Kidney (tissue), 14 donors: Measurements from ENCODE around the gene HDHD3. TPM values are rescaled to one million over a fixed set of nuclear protein-coding genes. Genes with fewer than 3 reads are reported as not detected.

Experiments
- DNase-seq, 5 donors: peaks; one replicate each; pipeline ENCODE4 v3.0.0-alpha.2; 2013 to 2020
- FAIRE-seq: peaks from 2 replicates; lab custom pipeline; 2012; peaks lifted over from hg19 to GRCh38; lab: Jason Lieb, UNC
- H3K27ac ChIP-seq, 2 donors: one replicate each; pipeline ENCODE4 v1.7.0; 2013; ENCODE audit warnings: low read depth in 2 of 2, low read length in 2 of 2, inconsistent platforms in 1 of 2
- H3K27me3 ChIP-seq: one replicate; pipeline ENCODE4 v1.7.1; 2013; ENCODE audit warnings: low read length, inconsistent platforms; ENCODE audit not compliant: control insufficient read depth, insufficient read depth
- H3K36me3 ChIP-seq, 3 donors: one replicate each; pipeline versions ENCODE4 v1.7.0 to v1.7.1; 2013; ENCODE audit warnings: low read length in 3 of 3, control low read depth in 1 of 3, inconsistent platforms in 1 of 3; ENCODE audit not compliant: insufficient read depth in 3 of 3, control insufficient read depth in 2 of 3
- H3K4me1 ChIP-seq, 3 donors: one replicate each; pipeline versions ENCODE4 v1.7.0 to v1.7.1; 2013; ENCODE audit warnings: low read length in 3 of 3, inconsistent platforms in 1 of 3, low read depth in 1 of 3; ENCODE audit not compliant: control insufficient read depth in 2 of 3, insufficient read depth in 2 of 3
- H3K4me3 ChIP-seq, 3 donors: one replicate each; pipeline versions ENCODE4 v1.7.0 to v1.8.1; 2013; ENCODE audit warnings: low read length in 3 of 3, control low read depth in 1 of 3, inconsistent platforms in 1 of 3
- H3K9ac ChIP-seq, 3 donors: one replicate each; pipeline versions ENCODE4 v1.7.0 to v1.7.1; 2013; ENCODE audit warnings: low read length in 3 of 3, control low read depth in 1 of 3, inconsistent platforms in 1 of 3
- H3K9me3 ChIP-seq, 3 donors: one replicate each; pipeline versions ENCODE4 v1.7.0 to v1.7.1; 2013; ENCODE audit warnings: low read length in 3 of 3, control low read depth in 1 of 3, inconsistent platforms in 1 of 3; ENCODE audit not compliant: control insufficient read depth in 2 of 3, insufficient read depth in 1 of 3
- intact Hi-C: fragments of 100-400 bp; cut with DNase I; formaldehyde crosslinking; loops from one replicate; pipeline ENCODE4 v1.11.1; 2022
- polyA plus RNA-seq: library from polyadenylated mRNA; stranded (reverse); fragments of 350-450 nt; fragmentation: Illumina TruSeq; extraction: RNeasy Lipid Tissue Mini Kit (QIAGEN cat#74804); gene quantifications from one replicate; pipeline ENCODE4 v1.2.3, GENCODE V29; 2014; ENCODE audit warnings: low read depth, low replicate concordance; ENCODE audit not compliant: insufficient read depth
- total RNA-seq: library from RNA; stranded (reverse); fragmentation: NEBNext Ultra II Directional; extraction: Animal tissue kit (Norgen Biotek cat#: 25700); gene quantifications from one replicate; pipeline ENCODE4 v1.2.1, GENCODE V29; 2021
- TF ChIP-seq, protein P1 (sequence below): IDR thresholded peaks from 3 replicates; pipeline ENCODE4 v1.5.1; 2012; ENCODE audit warnings: mild to moderate bottlenecking, moderate library complexity, borderline replicate concordance; ENCODE audit not compliant: insufficient read depth; ENCODE audit errors: extremely low read depth
- donor health status: control.
- donor health status: control.
- donor health status: control.
- donor health status: control.
- donor health status: control.
- donor health status: DM: yes; HTN: yes; CAD: no.
- donor health status: Normal renal cell carcinoma (clear cell type).

The HDHD3 gene
- total and polyA plus RNA-seq, 2 donors from 2014 or later = 29.8 to 107 TPM

DNA sequence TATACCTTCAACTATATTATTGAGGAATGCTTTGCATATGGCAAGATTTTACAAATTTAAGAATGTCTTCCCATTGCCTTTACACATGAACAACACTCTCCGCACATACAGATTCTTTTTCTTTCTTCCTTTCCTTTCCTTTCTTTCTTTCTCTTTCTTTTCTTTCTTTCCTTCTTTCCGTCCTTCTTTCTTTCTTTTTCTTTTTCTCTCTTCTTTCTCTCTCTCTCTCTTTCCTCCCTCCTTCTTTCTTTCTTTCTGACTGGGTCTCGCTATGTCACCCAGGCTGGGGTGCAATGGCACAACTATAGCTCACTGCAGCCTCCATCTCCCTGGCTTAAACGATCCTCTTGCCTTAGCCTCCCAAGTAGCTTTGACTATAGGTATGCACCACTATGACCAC is 50.6 kb downstream of the HDHD3 start:
- FAIRE-seq = no peak
- intact Hi-C loops = no loop called here
- Histone ChIP-seq H3K36me3 (peaks cover 0 to 3% (median 2%) of the 10 kb centered on the region in 3 donors), H3K27ac (no peak overlapping the region), H3K4me3 (no peak overlapping the region), H3K27me3 (no peaks in the 10 kb centered on the region), H3K9me3 (no peaks in the 10 kb centered on the region), H3K9ac (no peak overlapping the region), H3K4me1 (no peaks in the 10 kb centered on the region)
- DNase-seq = no peak
- TF ChIP-seq, protein P1, sequence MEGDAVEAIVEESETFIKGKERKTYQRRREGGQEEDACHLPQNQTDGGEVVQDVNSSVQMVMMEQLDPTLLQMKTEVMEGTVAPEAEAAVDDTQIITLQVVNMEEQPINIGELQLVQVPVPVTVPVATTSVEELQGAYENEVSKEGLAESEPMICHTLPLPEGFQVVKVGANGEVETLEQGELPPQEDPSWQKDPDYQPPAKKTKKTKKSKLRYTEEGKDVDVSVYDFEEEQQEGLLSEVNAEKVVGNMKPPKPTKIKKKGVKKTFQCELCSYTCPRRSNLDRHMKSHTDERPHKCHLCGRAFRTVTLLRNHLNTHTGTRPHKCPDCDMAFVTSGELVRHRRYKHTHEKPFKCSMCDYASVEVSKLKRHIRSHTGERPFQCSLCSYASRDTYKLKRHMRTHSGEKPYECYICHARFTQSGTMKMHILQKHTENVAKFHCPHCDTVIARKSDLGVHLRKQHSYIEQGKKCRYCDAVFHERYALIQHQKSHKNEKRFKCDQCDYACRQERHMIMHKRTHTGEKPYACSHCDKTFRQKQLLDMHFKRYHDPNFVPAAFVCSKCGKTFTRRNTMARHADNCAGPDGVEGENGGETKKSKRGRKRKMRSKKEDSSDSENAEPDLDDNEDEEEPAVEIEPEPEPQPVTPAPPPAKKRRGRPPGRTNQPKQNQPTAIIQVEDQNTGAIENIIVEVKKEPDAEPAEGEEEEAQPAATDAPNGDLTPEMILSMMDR = no peak

Other genes starting within 250 kb of the HDHD3 start
- gene SLC31A2, start 226.0 kb downstream of the HDHD3 start, total RNA-seq = 10.6 TPM
- gene SLC31A2, start 226.0 kb downstream of the HDHD3 start, polyA plus RNA-seq = 18.6 TPM
- 34.8 TPM for gene FKBP15, start 155.7 kb downstream of the HDHD3 start, total RNA-seq
- 11.0 TPM for gene FKBP15, start 155.7 kb downstream of the HDHD3 start, polyA plus RNA-seq
- 19.5 TPM for gene SLC31A1, start 155.4 kb downstream of the HDHD3 start, total RNA-seq
- 20.1 TPM for gene SLC31A1, start 155.4 kb downstream of the HDHD3 start, polyA plus RNA-seq
- gene CDC26, start 101.4 kb downstream of the HDHD3 start, total RNA-seq = 28.5 TPM
- gene CDC26, start 101.4 kb downstream of the HDHD3 start, polyA plus RNA-seq = 76.2 TPM
- 20.0 TPM for gene PRPF4, start 101.3 kb downstream of the HDHD3 start, total RNA-seq
- 12.8 TPM for gene PRPF4, start 101.3 kb downstream of the HDHD3 start, polyA plus RNA-seq
- 3.6 TPM for gene RNF183, start 73.6 kb downstream of the HDHD3 start, total RNA-seq
- gene RNF183, start 73.6 kb downstream of the HDHD3 start, polyA plus RNA-seq = 8.1 TPM
- 8.7 TPM for gene WDR31, start 36.7 kb downstream of the HDHD3 start, total RNA-seq
- gene WDR31, start 36.7 kb downstream of the HDHD3 start, polyA plus RNA-seq = 3.1 TPM
- gene BSPRY, start 27.4 kb downstream of the HDHD3 start, total RNA-seq = 14.5 TPM
- gene BSPRY, start 27.4 kb downstream of the HDHD3 start, polyA plus RNA-seq = 18.0 TPM
- 35.4 TPM for gene ALAD, start 24.3 kb upstream of the HDHD3 start, total RNA-seq
- gene ALAD, start 24.3 kb upstream of the HDHD3 start, polyA plus RNA-seq = 64.1 TPM
- gene POLE3, start 33.7 kb upstream of the HDHD3 start, total RNA-seq = 26.1 TPM
- 27.1 TPM for gene POLE3, start 33.7 kb upstream of the HDHD3 start, polyA plus RNA-seq
- 0.50 TPM for gene C9orf43, start 33.8 kb upstream of the HDHD3 start, total RNA-seq
- 0.80 TPM for gene C9orf43, start 33.8 kb upstream of the HDHD3 start, polyA plus RNA-seq
- 114 TPM for gene RGS3, start 86.7 kb upstream of the HDHD3 start, total RNA-seq
- 137 TPM for gene RGS3, start 86.7 kb upstream of the HDHD3 start, polyA plus RNA-seq